Measurements from ENCODE around the gene ALKBH7. TPM values are rescaled to one million over a fixed set of nuclear protein-coding genes. Genes with fewer than 3 reads are reported as not detected.
"Not testable (repeated sequence)": the region's sequence is repeated elsewhere in the genome, so short reads cannot be mapped to it uniquely, and the experiment has no call there.

ALKBH7 gene
- total RNA-seq, 1 donor: 52.1 TPM

DNA sequence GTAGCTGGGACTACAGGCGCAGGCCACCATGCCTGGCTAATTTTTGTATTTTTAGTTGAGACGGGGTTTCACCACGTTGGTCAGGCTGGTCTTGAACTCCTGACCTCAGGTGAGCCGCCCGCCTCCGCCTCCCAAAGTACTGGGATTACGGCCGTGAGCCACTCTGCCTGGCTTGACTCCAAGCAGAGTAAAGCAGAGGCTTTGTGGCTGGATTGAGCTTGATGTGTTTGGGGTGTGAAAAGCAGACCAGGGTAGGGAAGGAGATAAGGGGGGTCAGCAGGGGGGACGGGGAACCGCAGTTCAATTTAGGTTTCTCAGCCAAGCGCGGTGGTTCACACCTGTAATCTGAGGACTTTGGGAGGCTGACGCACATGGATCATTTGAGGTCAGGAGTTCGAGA, 15.4 kb upstream of the ALKBH7 start:
- TF ChIP-seq, protein P1, sequence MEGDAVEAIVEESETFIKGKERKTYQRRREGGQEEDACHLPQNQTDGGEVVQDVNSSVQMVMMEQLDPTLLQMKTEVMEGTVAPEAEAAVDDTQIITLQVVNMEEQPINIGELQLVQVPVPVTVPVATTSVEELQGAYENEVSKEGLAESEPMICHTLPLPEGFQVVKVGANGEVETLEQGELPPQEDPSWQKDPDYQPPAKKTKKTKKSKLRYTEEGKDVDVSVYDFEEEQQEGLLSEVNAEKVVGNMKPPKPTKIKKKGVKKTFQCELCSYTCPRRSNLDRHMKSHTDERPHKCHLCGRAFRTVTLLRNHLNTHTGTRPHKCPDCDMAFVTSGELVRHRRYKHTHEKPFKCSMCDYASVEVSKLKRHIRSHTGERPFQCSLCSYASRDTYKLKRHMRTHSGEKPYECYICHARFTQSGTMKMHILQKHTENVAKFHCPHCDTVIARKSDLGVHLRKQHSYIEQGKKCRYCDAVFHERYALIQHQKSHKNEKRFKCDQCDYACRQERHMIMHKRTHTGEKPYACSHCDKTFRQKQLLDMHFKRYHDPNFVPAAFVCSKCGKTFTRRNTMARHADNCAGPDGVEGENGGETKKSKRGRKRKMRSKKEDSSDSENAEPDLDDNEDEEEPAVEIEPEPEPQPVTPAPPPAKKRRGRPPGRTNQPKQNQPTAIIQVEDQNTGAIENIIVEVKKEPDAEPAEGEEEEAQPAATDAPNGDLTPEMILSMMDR (IDR thresholded peaks at IDR 0.05; ENCODE audit: extremely low read depth, low read depth, low read length): no peak
- H3K4me1 ChIP-seq (ENCODE audit: insufficient read depth, low read length): peaks cover under 1% of the 10 kb centered on the region

DNA sequence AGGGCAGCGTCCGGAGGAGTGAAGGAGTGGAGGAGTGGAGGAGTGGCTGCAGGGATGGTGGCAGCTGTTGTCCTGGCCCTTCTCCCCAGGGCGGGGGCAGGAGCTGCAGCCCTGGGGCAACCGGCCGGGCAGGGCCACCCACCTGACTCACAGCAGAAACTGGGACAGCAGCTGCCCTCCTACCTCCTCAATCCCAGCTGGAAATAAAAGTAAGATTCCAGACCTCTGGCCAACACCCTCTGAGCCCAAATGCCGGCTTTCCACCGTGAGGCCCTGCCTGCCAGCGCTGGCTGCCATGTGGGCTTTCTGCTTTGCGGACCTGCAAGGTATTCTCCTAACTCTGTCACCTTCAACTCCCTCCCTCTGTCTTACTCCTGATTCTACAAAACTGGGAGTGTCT, 14.6 kb upstream of the ALKBH7 start:
- TF ChIP-seq, protein P1 (IDR thresholded peaks at IDR 0.05; ENCODE audit: extremely low read depth, low read depth, low read length): no peak

More for the DNA sequence above, 15.4 kb upstream of the ALKBH7 start:
- Histone ChIP-seq H2AFZ (ENCODE audit: low read length) (no peak overlapping the region), H3K27me3 (ENCODE audit: insufficient read depth, low read length) (no peaks in the 10 kb centered on the region), H3K4me3 (ENCODE audit: insufficient read depth, low read length) (no peak overlapping the region), H3K4me2 (ENCODE audit: insufficient read depth, low read length) (no peak overlapping the region), H3K27ac (ENCODE audit: low read depth, low read length) (no peak overlapping the region), H3K9me3 (ENCODE audit: low read depth, low read length) (no peaks in the 10 kb centered on the region), H3K36me3 (ENCODE audit: insufficient read depth, low read length) (no peaks in the 10 kb centered on the region), H3K79me2 (ENCODE audit: insufficient read depth, low read length) (peaks cover 8% of the 10 kb centered on the region), H4K20me1 (ENCODE audit: insufficient read depth, low read length) (no peaks in the 10 kb centered on the region)
- no peak for DNase-seq (ENCODE audit: insufficient read length, low spot score, missing footprints)

DNA sequence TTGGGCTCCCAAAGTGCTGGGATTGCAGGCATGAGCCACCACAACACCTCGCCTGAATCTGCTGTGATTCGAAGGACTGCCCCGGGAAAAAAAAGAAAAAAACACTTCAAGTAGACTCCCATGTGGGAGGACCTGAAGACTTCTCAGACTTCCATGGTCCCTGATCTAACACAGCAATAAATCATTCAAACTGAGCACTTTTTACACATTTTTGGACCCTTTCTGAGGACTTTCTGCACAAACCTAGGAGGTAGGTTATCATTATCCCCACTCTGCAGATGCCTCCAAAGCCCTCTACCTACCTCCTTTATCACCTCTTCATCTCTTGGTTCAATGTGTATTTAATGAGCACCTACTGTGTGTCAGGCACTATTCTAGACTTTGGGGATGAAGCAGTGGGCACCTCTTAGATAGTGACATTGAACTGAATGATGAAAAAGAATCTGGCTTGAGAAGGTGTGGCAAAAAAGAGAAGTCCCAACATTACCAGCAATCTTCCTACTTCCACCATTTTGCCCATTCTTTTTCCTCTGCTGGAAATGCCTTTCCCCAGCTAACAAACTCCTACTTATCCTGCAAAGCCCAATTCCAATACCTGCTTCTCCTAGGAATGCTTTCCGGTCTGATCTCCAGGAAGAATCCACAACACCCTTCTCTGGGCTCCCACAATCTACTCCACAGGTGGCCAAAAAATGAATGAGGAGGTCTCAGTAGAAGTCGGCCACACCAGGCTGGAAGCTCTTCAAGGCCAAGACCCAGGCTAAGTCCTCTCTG, 12.8 kb upstream of the ALKBH7 start:
- H3K9me3 ChIP-seq (ENCODE audit: low read depth, low read length): no peaks in the 10 kb centered on the region
- H2AFZ ChIP-seq (ENCODE audit: low read length): no peak overlapping the region
- peaks cover 19% of the 10 kb centered on the region for H3K79me2 ChIP-seq (ENCODE audit: insufficient read depth, low read length)
- TF ChIP-seq, protein P1 (IDR thresholded peaks at IDR 0.05; ENCODE audit: extremely low read depth, low read depth, low read length): no peak
- no peak overlapping the region for H3K4me3 ChIP-seq (ENCODE audit: insufficient read depth, low read length)
- no peak overlapping the region for H3K27ac ChIP-seq (ENCODE audit: low read depth, low read length)
- no peak for DNase-seq (ENCODE audit: insufficient read length, low spot score, missing footprints)
- H3K27me3 ChIP-seq (ENCODE audit: insufficient read depth, low read length): no peaks in the 10 kb centered on the region
- no peaks in the 10 kb centered on the region for H4K20me1 ChIP-seq (ENCODE audit: insufficient read depth, low read length)
- peaks cover 5% of the 10 kb centered on the region for H3K4me1 ChIP-seq (ENCODE audit: insufficient read depth, low read length)
- H3K4me2 ChIP-seq (ENCODE audit: insufficient read depth, low read length): no peak overlapping the region
- peaks cover 4% of the 10 kb centered on the region for H3K36me3 ChIP-seq (ENCODE audit: insufficient read depth, low read length)

More for the DNA sequence above, 14.6 kb upstream of the ALKBH7 start:
- Histone ChIP-seq H3K4me1 (ENCODE audit: insufficient read depth, low read length) (peaks cover 5% of the 10 kb centered on the region), H3K9me3 (ENCODE audit: low read depth, low read length) (no peaks in the 10 kb centered on the region), H3K27ac (ENCODE audit: low read depth, low read length) (no peak overlapping the region), H3K4me3 (ENCODE audit: insufficient read depth, low read length) (no peak overlapping the region), H3K79me2 (ENCODE audit: insufficient read depth, low read length) (peaks cover 16% of the 10 kb centered on the region), H3K27me3 (ENCODE audit: insufficient read depth, low read length) (no peaks in the 10 kb centered on the region), H4K20me1 (ENCODE audit: insufficient read depth, low read length) (no peaks in the 10 kb centered on the region), H2AFZ (ENCODE audit: low read length) (no peak overlapping the region), H3K4me2 (ENCODE audit: insufficient read depth, low read length) (no peak overlapping the region), H3K36me3 (ENCODE audit: insufficient read depth, low read length) (no peaks in the 10 kb centered on the region)
- DNase-seq (ENCODE audit: insufficient read length, low spot score, missing footprints): peak; percentile 44

DNA sequence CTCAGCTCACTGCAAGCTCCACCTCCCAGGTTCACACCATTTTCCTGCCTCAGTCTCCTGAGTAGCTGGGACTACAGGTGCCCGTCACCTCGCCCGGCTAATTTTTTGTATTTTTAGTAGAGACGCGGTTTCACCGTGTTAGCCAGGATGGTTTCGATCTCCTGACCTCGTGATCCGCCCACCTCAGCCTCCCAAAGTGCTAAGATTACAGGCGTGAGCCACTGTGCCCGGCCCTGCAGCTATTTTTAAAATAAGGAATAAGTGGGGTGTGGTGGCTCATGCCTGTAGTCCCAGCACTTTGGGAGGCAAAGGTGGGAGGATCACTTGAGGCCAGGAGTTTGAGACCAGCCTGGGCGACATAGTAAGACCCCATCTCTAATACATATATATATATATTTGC, 12.1 kb upstream of the ALKBH7 start:
- not testable (repeated sequence) for H3K4me3 ChIP-seq (ENCODE audit: insufficient read depth, low read length); H3K27me3 ChIP-seq (ENCODE audit: insufficient read depth, low read length); H3K4me2 ChIP-seq (ENCODE audit: insufficient read depth, low read length); H4K20me1 ChIP-seq (ENCODE audit: insufficient read depth, low read length); H3K4me1 ChIP-seq (ENCODE audit: insufficient read depth, low read length); H2AFZ ChIP-seq (ENCODE audit: low read length); H3K27ac ChIP-seq (ENCODE audit: low read depth, low read length); H3K36me3 ChIP-seq (ENCODE audit: insufficient read depth, low read length); DNase-seq (ENCODE audit: insufficient read length, low spot score, missing footprints); H3K9me3 ChIP-seq (ENCODE audit: low read depth, low read length)
- peaks cover 19% of the 10 kb centered on the region for H3K79me2 ChIP-seq (ENCODE audit: insufficient read depth, low read length)

DNA sequence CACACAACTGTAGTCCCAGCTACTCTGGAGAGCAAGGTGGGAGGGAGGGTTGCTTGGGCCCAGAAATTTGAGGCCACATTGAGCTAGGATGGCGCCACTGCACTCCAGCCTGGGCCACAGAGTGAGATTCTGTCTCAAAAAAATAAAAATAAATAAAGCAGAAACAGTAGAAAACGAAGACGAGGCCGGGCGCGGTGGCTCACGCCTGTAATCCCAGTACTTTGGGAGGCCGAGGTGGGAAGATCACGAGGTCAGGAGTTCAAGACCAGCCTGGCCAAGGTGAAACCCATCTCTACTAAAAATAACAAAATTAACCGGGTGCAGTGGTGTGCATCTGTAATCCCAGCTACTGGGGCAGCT, 11.8 kb upstream of the ALKBH7 start:
- Histone ChIP-seq H3K36me3 (ENCODE audit: insufficient read depth, low read length) (peaks cover 13% of the 10 kb centered on the region), H3K4me2 (ENCODE audit: insufficient read depth, low read length) (peak overlapping the region; percentile 94), H3K27ac (ENCODE audit: low read depth, low read length) (peak overlapping the region; percentile 51), H3K4me3 (ENCODE audit: insufficient read depth, low read length) (peak overlapping the region; percentile 85), H2AFZ (ENCODE audit: low read length) (peak overlapping the region; percentile 47), H3K79me2 (ENCODE audit: insufficient read depth, low read length) (peaks cover 19% of the 10 kb centered on the region)
- not testable (repeated sequence) for H3K27me3 ChIP-seq (ENCODE audit: insufficient read depth, low read length); H3K4me1 ChIP-seq (ENCODE audit: insufficient read depth, low read length); H3K9me3 ChIP-seq (ENCODE audit: low read depth, low read length); DNase-seq (ENCODE audit: insufficient read length, low spot score, missing footprints); H4K20me1 ChIP-seq (ENCODE audit: insufficient read depth, low read length)

All from osteoblast (primary cell).